Measurements from ENCODE around the gene ZNF839. TPM values are rescaled to one million over a fixed set of nuclear protein-coding genes. Genes with fewer than 3 reads are reported as not detected.

ZNF839 gene
- total and polyA plus RNA-seq, 2 donors (not counting 1 experiment from before 2014, with no cell fraction given), result 6.6 to 8.8 TPM

DNA sequence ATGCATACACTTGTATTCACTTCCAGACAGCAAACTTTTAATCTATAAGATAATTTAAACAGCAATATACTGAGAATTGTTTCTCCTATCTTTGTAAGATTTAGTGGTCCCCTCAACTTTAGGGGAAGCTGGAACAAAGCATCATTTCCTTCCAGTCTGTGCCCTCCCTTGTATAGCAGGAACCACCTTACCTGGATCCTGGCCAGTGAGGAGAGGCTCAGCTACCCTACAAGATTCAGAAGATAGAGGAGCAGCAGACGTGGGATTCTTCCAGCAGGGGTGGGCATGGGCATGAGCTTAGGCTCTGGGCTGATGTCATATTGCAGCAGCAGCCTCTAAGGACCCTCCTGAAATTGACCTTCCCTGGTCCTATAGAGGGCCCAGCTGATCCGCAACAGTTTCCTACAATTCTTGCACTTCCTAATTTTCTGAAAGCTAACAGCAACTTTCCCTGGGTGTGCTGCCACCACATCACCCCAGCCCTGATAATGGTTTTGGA lies 35.9 kb upstream of the ZNF839 start:
- Histone ChIP-seq H3K4me1 (ENCODE audit: control insufficient read depth, extremely low read depth, insufficient read depth, low read length) (peaks cover 7% of the 10 kb centered on the region), H3K9me3 (ENCODE audit: control insufficient read depth, insufficient read depth, low read depth, low read length) (no peaks in the 10 kb centered on the region), H3K4me2 (ENCODE audit: extremely low read depth, insufficient read depth, low read length) (no peak overlapping the region), H3K27ac (ENCODE audit: insufficient read depth, low read length) (no peak overlapping the region), H2AFZ (ENCODE audit: low read length) (no peak overlapping the region), H3K4me3 (replicated peaks in 1 of 4; ENCODE audit: control extremely low read depth in 1 of 4, insufficient read depth in 1 of 4, low read depth in 3 of 4, low read length in 4 of 4) (no peak overlapping the region), H3K79me2 (ENCODE audit: control insufficient read depth, insufficient read depth, low read length) (no peaks in the 10 kb centered on the region), H4K20me1 (ENCODE audit: control insufficient read depth, extremely low read depth, insufficient read depth, low read length) (no peaks in the 10 kb centered on the region), H3K36me3 (ENCODE audit: control insufficient read depth, insufficient read depth, low read length) (no peaks in the 10 kb centered on the region), H3K27me3 (ENCODE audit: control insufficient read depth, insufficient read depth, low read length) (no peaks in the 10 kb centered on the region), H3K9ac (ENCODE audit: insufficient read depth, low read length) (no peak overlapping the region)
- TF ChIP-seq, protein P1, sequence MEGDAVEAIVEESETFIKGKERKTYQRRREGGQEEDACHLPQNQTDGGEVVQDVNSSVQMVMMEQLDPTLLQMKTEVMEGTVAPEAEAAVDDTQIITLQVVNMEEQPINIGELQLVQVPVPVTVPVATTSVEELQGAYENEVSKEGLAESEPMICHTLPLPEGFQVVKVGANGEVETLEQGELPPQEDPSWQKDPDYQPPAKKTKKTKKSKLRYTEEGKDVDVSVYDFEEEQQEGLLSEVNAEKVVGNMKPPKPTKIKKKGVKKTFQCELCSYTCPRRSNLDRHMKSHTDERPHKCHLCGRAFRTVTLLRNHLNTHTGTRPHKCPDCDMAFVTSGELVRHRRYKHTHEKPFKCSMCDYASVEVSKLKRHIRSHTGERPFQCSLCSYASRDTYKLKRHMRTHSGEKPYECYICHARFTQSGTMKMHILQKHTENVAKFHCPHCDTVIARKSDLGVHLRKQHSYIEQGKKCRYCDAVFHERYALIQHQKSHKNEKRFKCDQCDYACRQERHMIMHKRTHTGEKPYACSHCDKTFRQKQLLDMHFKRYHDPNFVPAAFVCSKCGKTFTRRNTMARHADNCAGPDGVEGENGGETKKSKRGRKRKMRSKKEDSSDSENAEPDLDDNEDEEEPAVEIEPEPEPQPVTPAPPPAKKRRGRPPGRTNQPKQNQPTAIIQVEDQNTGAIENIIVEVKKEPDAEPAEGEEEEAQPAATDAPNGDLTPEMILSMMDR (conservative IDR thresholded peaks at IDR 0.05 in 1 of 2, IDR thresholded peaks at IDR 0.05 in 1 of 2; ENCODE audit: low read depth in 1 of 2, low read length in 2 of 2), result no peak
- no peak for TF ChIP-seq EZH2 (IDR thresholded peaks at IDR 0.05; ENCODE audit: low read length, missing control alignments)
- DNase-seq (ENCODE audit: low read depth in 2 of 2), result no peak

DNA sequence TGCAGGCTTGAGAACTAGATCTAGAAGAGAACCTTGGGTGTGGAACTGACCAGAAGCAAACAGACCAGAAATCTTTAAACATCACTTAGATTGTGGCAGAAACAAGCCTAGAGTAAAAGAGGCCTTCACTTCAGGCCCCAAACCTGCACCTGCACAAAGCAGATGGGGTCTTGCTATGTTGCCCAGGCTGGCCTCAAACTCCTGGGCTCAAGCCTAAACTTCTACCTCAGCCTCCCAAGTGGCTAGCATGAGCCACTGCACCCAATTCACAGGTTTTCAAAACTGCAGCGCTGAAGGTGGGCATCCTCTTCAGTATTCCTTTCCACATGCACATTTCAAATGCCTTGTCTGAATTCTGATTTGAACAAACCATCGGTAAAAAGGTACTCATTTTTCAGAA lies 34.4 kb upstream of the ZNF839 start:
- no peak for TF ChIP-seq EZH2 (IDR thresholded peaks at IDR 0.05; ENCODE audit: low read length, missing control alignments)
- TF ChIP-seq, protein P1 (conservative IDR thresholded peaks at IDR 0.05 in 1 of 2, IDR thresholded peaks at IDR 0.05 in 1 of 2; ENCODE audit: low read depth in 1 of 2, low read length in 2 of 2), result no peak
- Histone ChIP-seq H3K36me3 (ENCODE audit: control insufficient read depth, insufficient read depth, low read length) (no peaks in the 10 kb centered on the region), H3K79me2 (ENCODE audit: control insufficient read depth, insufficient read depth, low read length) (no peaks in the 10 kb centered on the region), H2AFZ (ENCODE audit: low read length) (no peak overlapping the region), H3K4me3 (replicated peaks in 1 of 4; ENCODE audit: control extremely low read depth in 1 of 4, insufficient read depth in 1 of 4, low read depth in 3 of 4, low read length in 4 of 4) (no peak overlapping the region), H3K4me1 (ENCODE audit: control insufficient read depth, extremely low read depth, insufficient read depth, low read length) (peaks cover 5% of the 10 kb centered on the region), H3K9me3 (ENCODE audit: control insufficient read depth, insufficient read depth, low read depth, low read length) (no peaks in the 10 kb centered on the region), H3K27ac (ENCODE audit: insufficient read depth, low read length) (no peak overlapping the region), H4K20me1 (ENCODE audit: control insufficient read depth, extremely low read depth, insufficient read depth, low read length) (no peaks in the 10 kb centered on the region), H3K4me2 (ENCODE audit: extremely low read depth, insufficient read depth, low read length) (no peak overlapping the region), H3K9ac (ENCODE audit: insufficient read depth, low read length) (no peak overlapping the region), H3K27me3 (ENCODE audit: control insufficient read depth, insufficient read depth, low read length) (no peaks in the 10 kb centered on the region)
- DNase-seq (ENCODE audit: low read depth in 2 of 2), result no peak

DNA sequence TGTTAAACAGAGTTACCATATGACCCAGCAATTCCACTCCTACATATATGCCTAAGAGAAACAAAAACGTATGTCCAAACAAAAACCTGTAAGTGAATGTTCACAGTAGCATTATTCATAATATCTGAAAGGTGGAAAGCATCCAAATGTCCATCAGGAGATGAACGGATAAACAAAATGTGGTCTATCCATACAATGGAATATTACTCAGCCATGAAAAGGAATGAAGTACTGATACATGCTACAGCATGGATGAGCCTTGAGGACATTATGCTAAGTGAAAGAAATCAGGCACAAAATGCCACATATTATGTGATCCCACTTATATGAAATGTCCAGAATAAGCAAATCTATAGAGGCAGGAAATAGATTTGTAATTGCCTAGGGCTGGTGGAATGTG lies 31.4 kb upstream of the ZNF839 start:
- Histone ChIP-seq H4K20me1 (ENCODE audit: control insufficient read depth, extremely low read depth, insufficient read depth, low read length) (no peaks in the 10 kb centered on the region), H3K9ac (ENCODE audit: insufficient read depth, low read length) (no peak overlapping the region), H3K27me3 (ENCODE audit: control insufficient read depth, insufficient read depth, low read length) (no peaks in the 10 kb centered on the region), H2AFZ (ENCODE audit: low read length) (no peak overlapping the region), H3K4me1 (ENCODE audit: control insufficient read depth, extremely low read depth, insufficient read depth, low read length) (no peaks in the 10 kb centered on the region), H3K9me3 (ENCODE audit: control insufficient read depth, insufficient read depth, low read depth, low read length) (no peaks in the 10 kb centered on the region), H3K4me2 (ENCODE audit: extremely low read depth, insufficient read depth, low read length) (no peak overlapping the region), H3K79me2 (ENCODE audit: control insufficient read depth, insufficient read depth, low read length) (no peaks in the 10 kb centered on the region), H3K4me3 (replicated peaks in 1 of 4; ENCODE audit: control extremely low read depth in 1 of 4, insufficient read depth in 1 of 4, low read depth in 3 of 4, low read length in 4 of 4) (no peak overlapping the region), H3K27ac (ENCODE audit: insufficient read depth, low read length) (no peak overlapping the region), H3K36me3 (ENCODE audit: control insufficient read depth, insufficient read depth, low read length) (no peaks in the 10 kb centered on the region)
- TF ChIP-seq, protein P1 (conservative IDR thresholded peaks at IDR 0.05 in 1 of 2, IDR thresholded peaks at IDR 0.05 in 1 of 2; ENCODE audit: low read depth in 1 of 2, low read length in 2 of 2), result no peak
- TF ChIP-seq EZH2 (IDR thresholded peaks at IDR 0.05; ENCODE audit: low read length, missing control alignments), result no peak
- DNase-seq (ENCODE audit: low read depth in 2 of 2), result no peak
